GM12891 (cell line): ENCODE data around the gene NFATC4.

Experiments
- POLR2A ChIP-seq: IDR thresholded peaks from 2 replicates; pipeline ENCODE4 v1.6.1; 2011; ENCODE audit warnings: low read depth, low read length, control low read depth
- POLR2AphosphoS5 ChIP-seq: IDR thresholded peaks from 2 replicates; pipeline ENCODE4 v1.6.1; 2011; ENCODE audit warnings: low read depth, low read length, control low read depth

DNA sequence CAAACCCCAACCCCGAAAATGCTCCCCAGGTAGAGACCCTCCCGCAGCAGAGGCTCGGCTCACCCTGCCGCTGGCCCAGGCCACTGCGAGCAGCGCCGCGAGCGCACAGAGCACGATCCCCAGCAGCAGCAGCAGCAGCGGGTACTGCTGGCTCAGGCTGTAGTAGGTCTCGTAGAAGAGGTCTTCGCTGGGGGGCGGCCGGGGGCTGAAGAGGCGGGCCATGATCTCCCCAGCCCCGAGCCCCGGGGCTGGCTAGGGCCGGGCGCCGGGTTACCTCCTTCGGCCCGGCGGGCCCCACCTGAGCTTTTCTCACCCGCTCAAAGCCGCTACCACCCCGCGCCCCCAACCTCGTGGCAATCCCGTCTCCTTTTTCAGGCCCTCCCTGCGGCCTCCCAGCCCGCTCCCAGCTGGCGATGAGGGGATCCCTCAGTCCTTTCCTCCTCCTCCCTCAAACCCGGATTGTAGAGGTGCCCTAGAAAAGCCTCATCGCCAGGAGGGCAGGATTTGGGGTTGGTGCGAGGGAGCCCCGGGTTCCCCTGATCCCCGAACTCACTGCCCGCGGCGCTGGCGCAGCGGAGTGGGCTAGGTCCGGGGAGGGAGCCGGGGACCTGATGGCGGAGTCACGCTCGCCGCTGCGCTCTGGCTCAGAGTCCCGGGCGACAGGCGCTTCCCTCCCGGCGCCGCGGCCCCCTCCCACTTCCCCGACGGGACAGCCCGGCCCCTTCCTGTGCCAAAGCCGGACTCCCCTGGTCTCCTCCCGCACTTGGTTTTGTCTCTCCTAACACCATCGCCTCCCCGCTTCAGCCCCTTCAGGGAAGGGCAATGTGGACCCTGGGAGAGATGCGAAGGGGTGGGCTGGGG lies 33.3 kb upstream of the NFATC4 start, which contains the start of gene ADCY4:
- TF ChIP-seq POLR2A (no peak), POLR2AphosphoS5 (no peak)
